ENCODE measurements around the gene NUP210. TPM values are rescaled to one million over a fixed set of nuclear protein-coding genes. Genes with fewer than 3 reads are reported as not detected.
A peak's percentile ranks its signal among the peaks of the same experiment; 100 is the strongest.

Gene NUP210
- total and polyA plus RNA-seq, 2 of the 13 experiments (the other 11 are each of a cell fraction or from before 2014, with no cell fraction given) = 31.6 to 35.2 TPM

GRCh38 chr3:13282986-13283876 is 136.9 kb downstream of the NUP210 start:
- POLR2A ChIA-PET = interaction anchor here (1.0 to 1.4 kb wide), 3 partner anchors 20 to 169 kb away, joined by 3 to 4 read pairs (median 3); no protein-coding TSS in a partner anchor
- no peak overlapping the region for H3K27ac ChIP-seq (ENCODE audit: extremely low read length, insufficient read depth, low read length)
- peak overlapping the region; percentile 76 to 94 (median 93) for H3K4me3 ChIP-seq (replicated peaks in 1 of 3; ENCODE audit: insufficient read depth in 1 of 3, low read depth in 2 of 3, low read length in 3 of 3)
- WGBS (ENCODE audit: low lambda C conversion rate) = 1% methylated on average over 23 of the region's 93 CpGs
- H3K9me3 ChIP-seq (ENCODE audit: low read length) = peaks cover 14% of the 10 kb centered on the region
- peak overlapping the region; percentile 88 for H3K9ac ChIP-seq (ENCODE audit: insufficient read depth, low read depth, low read length)
- peaks cover 39% of the 10 kb centered on the region for H3K79me2 ChIP-seq (ENCODE audit: insufficient read depth, low read length)
- intact Hi-C loops (cut with micrococcal nuclease; ENCODE audit: unreplicated experiment) = loop anchor here (1.0 to 5.0 kb wide), 3 partner anchors 59 to 190 kb away; no protein-coding TSS in a partner anchor
- peaks cover 63% of the 10 kb centered on the region for H3K4me1 ChIP-seq (ENCODE audit: insufficient read depth, low read length)
- in situ Hi-C loops (cut with HindIII; ENCODE audit: extremely low pct_ligation_motif_present, low pct_unique_long_range_greater_than_20kb) = loop anchor here (5.0 kb wide), 1 partner anchor 191 kb away; no protein-coding TSS in a partner anchor
- H4K20me1 ChIP-seq (ENCODE audit: insufficient read depth, low read length) = peaks cover 2% of the 10 kb centered on the region; the same call in 1 of the 2 replicates
- H3K36me3 ChIP-seq (replicated peaks in 1 of 2; ENCODE audit: control insufficient read depth in 1 of 2, insufficient read depth in 2 of 2, low read length in 2 of 2) = peaks cover 0 to 4% of the 10 kb centered on the region in 2 experiments; a peak in 1 of 5 replicates
- BruUV-seq (replicated peaks) = no TSS peak
- peaks cover 2 to 26% of the 10 kb centered on the region in 2 experiments; a peak in 3 of 5 replicates for H3K27me3 ChIP-seq (ENCODE audit: control insufficient read depth in 1 of 2, insufficient read depth in 2 of 2, low read length in 2 of 2)
- ATAC-seq (peak; percentile 39), FAIRE-seq (peak; percentile 75), DNase-seq (ENCODE audit: low spot score) (no peak)
- peak overlapping the region; percentile 90 for H3K4me2 ChIP-seq (ENCODE audit: low read depth, low read length)
- CTCF ChIA-PET (ENCODE audit: low intra/inter-chr PET ratio, low total read pairs) = interaction anchor here (0.9 to 1.6 kb wide), 5 partner anchors 20 to 178 kb away, joined by 3 to 4 read pairs (median 4); no protein-coding TSS in a partner anchor
- H2AFZ ChIP-seq (ENCODE audit: low read length) = no peak overlapping the region
- TF ChIP-seq PHF21A (CRISPR knock-in tag; IDR thresholded peaks at IDR 0.05) (peak; percentile 9; the same call in 1 of the 2 replicates), IKZF5 (CRISPR knock-in tag; IDR thresholded peaks at IDR 0.05) (no peak), ZSCAN20 (CRISPR knock-in tag; IDR thresholded peaks at IDR 0.05; ENCODE audit: borderline replicate concordance) (peak; percentile 52; the same call in 1 of the 2 replicates), GABPB1 (CRISPR knock-in tag; IDR thresholded peaks at IDR 0.05) (0 out of 2 replicates have a peak, but pooled peaks have one; percentile 40), NFKB2 (CRISPR knock-in tag; IDR thresholded peaks at IDR 0.05; ENCODE audit: borderline replicate concordance) (no peak), PHF20 (CRISPR knock-in tag; IDR thresholded peaks at IDR 0.05) (no peak), TP53 (CRISPR knock-in tag; conservative IDR thresholded peaks at IDR 0.05) (no peak), NFE2L2 (IDR thresholded peaks at IDR 0.05; ENCODE audit: low read length) (no peak), MEIS1 (CRISPR knock-in tag; IDR thresholded peaks at IDR 0.05; ENCODE audit: borderline replicate concordance) (no peak), ZNF800 (CRISPR knock-in tag; IDR thresholded peaks at IDR 0.05) (0 out of 2 replicates have a peak, but pooled peaks have one; percentile 9), SAP130 (CRISPR knock-in tag; IDR thresholded peaks at IDR 0.05; ENCODE audit: low read depth) (peak; percentile 27; the same call in 1 of the 2 replicates), MED1 (CRISPR knock-in tag; IDR thresholded peaks at IDR 0.05) (peak; percentile 13; the same call in 1 of the 2 replicates), WIZ (CRISPR knock-in tag; IDR thresholded peaks at IDR 0.05) (no peak), TARDBP (CRISPR knock-in tag; IDR thresholded peaks at IDR 0.05) (0 out of 2 replicates have a peak, but pooled peaks have one; percentile 26), ZNF275 (CRISPR knock-in tag; IDR thresholded peaks at IDR 0.05; ENCODE audit: borderline replicate concordance) (no peak), HNRNPL (IDR thresholded peaks at IDR 0.05; ENCODE audit: low read depth, low read length) (0 out of 2 replicates have a peak, but pooled peaks have one; percentile 24), MAFK (conservative IDR thresholded peaks at IDR 0.05 in 1 of 2, IDR thresholded peaks at IDR 0.05 in 1 of 2; ENCODE audit: low read length in 2 of 2) (no peak), ZNF790 (CRISPR knock-in tag; IDR thresholded peaks at IDR 0.05; ENCODE audit: borderline replicate concordance) (no peak), FOXK1 (CRISPR knock-in tag; IDR thresholded peaks at IDR 0.05; ENCODE audit: borderline replicate concordance, low read depth) (no peak)

All from HepG2 (cell line).